Kidney glomerular epithelial cell (primary cell): ENCODE measurements around the gene FBXO45.
"Not testable (repeated sequence)": the region's sequence is repeated elsewhere in the genome, so short reads cannot be mapped to it uniquely, and the experiment has no call there.

Experiments used
- DNase-seq: peaks from one replicate; lab custom pipeline; 2025; lab: John Stamatoyannopoulos, UW

Gene FBXO45, protein sequence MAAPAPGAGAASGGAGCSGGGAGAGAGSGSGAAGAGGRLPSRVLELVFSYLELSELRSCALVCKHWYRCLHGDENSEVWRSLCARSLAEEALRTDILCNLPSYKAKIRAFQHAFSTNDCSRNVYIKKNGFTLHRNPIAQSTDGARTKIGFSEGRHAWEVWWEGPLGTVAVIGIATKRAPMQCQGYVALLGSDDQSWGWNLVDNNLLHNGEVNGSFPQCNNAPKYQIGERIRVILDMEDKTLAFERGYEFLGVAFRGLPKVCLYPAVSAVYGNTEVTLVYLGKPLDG

DNA sequence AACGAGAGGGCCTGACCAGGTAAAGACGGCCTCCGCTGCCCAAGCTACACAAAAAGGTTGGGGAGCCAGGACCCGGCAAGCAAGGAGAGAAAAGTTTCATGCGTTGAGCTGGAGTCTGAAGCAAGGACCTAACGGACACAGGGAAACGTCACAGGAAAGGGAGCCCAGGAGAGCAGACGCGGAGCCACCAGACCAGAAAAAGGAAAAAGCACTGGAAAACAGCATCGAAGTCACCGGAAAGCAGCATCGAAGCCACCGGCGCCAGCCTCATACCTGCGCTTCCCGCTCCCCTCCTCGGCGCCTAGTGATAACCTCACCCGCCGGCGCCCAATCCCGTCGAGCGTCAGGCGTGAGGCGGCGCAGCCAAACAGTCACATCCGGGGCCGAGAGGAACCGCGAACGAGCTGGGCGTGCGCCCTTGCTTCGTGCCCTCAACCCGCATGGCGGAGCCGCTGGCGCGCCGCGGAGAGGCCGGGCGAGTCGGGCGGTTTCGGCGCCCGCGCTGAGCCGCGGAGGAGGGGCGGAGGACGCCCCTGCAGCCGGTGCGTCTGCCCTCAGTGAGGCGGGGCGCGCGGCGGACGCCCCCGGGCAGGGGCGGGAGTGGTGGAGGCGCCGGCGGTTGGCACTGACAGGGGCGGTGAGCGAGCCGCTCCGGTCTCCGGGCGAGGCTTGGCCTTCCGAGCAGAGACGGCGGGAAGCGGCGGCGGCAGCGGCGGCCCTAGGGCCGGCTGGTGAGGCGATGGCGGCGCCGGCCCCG lies at the start of gene FBXO45, which contains the start of gene WDR53:
Gene FBXO45, plus strand, starts transcription at position 415 of the 757 bp plus-strand sequence. Its CDS starts 325 bp downstream, at position 740.
Gene WDR53, minus strand, starts transcription at position 309 of the 757 bp plus-strand sequence. CDS start 7,079 bp downstream, outside the sequence.
- DNase-seq = peak; percentile 90

DNA sequence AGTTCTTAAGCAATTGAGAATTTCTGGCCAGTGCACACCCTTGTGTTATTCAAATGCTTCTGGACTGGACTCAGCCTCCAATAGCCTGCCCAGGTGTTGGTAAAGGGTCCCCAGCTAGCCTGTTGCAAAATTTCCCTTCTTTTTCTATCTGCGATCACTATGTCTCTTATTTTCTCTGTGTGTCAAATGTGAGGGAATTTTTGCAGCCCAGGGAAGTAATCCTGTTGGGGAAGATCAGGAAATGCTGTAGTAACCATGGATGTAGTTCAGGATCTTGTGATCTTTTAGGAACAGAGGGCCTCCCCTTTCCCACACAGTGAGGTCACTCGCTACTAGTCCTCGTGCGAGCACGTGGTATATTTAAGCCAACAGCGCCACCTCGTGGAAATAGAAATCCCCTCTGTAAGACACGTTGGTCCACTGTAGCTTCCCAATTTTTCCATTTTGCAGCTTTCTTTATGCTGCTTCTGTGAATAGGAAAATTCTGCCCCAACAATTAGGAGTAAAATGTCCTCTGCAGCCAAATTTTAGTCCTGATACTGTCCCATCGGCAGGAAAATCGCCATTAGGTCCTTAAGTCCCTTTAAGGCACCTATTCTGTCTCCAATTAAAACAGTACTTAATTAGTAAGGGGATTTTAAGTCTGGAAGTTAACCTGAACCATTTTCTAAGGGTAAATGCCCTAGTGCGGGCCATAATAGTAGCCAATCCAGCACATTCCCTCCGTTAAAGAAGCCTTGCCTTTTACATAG lies 49.3 kb upstream of the FBXO45 start:
- DNase-seq = no peak

DNA sequence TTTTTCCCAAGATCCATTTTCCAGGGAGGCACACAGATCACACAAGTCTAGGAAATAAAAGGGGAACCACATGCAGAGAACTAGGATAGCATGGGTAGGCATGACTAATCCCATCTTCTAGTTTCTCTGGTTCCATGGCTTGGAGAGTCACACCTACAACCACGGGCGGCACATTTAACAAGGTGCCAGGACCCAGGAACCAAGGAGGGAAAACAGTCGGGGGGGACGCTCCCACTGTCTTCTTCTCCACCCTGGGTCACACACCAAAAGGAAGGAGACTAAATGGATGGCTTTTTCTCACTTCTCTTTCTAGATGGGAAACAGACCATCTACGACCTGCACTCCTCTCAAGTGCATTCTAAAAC lies 48.8 kb upstream of the FBXO45 start:
- no peak for DNase-seq

DNA sequence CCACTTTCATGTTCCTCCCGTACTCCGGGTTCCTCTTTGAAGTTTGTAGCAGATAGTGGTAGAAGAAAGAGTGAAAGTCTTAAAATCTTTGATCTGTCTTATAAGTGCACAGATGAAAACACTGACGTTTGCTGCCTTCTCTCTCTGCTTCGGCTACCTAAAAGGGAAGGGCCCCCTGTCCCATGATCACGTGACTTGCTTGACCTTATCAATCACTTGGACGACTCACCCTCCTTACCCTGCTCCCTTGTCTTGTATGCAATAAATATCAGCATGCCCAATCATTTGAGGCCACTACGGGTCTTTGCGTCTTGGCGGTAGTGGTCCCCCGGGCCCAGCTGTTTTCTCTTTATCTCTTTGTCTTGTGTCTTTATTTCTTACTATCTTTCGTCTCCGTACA lies 47.2 kb upstream of the FBXO45 start:
- DNase-seq = not testable (repeated sequence)

DNA sequence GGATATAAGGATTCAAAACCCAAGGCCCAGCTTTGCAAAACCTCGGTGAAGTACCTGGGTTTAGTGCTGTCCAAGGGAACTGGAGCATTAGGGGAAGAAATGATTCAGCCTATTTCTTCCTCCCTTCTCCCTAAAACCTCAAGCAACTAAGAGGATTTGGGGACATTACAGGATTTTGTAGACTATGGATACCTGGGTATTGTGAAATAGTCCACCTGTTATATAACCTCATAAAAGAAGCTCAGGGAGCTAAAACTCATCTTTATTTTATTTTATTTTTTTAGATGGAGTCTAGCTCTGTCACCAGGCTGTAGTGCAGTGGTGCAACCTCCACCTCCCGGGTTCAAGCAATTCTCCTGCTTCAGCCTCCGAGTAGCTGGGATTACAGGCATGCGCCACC lies 44.6 kb upstream of the FBXO45 start:
- DNase-seq = no peak

DNA sequence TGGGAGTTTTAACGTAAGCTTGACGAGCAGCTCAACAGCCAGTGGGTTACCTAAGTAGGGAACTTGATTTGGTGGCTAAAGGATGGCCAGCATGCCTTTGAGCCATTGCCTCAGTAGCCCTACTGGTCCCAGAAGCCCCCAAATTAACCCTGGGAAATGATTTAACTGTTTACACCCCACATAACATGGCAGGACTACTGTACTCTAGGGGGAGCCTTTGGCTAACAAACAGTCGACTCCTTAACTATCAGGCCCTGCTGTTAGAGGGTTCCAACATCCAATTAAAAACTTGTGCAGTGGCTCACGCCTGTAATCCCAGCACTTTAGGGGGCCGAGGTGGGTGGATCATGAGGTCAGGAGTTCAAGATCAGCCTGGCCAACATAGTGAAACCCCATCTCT lies 43.9 kb upstream of the FBXO45 start:
- no peak for DNase-seq

DNA sequence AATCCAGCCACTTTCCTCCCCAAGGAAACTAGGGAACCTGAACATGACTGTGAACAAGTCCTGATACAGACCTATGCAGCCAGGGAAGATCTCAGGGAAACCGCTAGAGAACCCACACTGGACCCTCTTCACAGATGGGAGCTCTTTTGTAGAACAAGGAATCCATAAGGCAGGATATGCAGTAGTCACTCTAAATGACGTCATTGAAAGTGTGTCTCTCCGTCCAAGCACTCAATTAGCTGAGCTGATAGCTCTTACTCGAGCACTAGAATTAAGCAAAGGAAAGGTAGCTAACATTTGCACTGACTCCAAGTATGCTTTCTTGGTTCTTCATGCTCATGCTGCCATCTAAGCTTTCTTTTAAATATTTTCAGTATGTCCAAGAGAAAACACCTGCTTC lies 43.3 kb upstream of the FBXO45 start:
- DNase-seq = no peak

DNA sequence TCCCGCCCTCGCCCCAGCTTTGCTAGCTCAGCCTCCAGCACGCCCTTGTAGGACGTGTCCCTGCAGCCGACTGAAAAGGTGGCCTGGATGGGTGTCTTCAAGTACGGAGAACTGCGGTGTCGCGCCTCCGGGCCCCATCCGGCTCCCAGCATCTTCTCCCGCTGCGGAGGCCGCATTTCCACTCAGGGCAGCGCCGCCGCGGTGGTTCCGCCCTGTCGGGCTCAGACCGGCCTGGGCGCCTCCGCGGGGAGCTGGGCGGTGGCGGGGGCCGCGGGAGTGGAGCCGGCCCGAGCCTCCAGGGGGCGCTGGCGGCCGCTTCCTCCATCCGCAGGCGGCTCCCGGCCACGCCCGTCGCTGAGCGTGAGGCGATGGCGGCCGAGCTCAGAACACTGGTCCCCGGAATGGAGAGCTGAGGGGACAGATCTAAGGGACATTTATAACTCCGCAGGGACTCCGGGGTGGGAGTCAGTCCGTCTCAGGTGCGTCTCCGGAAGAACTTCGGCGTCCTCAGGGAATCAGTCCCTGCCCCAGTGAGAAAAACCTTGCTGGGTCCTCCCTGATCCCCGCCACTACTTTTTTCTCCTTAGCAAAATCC lies 39.7 kb upstream of the FBXO45 start:
- peak; percentile 57 for DNase-seq

DNA sequence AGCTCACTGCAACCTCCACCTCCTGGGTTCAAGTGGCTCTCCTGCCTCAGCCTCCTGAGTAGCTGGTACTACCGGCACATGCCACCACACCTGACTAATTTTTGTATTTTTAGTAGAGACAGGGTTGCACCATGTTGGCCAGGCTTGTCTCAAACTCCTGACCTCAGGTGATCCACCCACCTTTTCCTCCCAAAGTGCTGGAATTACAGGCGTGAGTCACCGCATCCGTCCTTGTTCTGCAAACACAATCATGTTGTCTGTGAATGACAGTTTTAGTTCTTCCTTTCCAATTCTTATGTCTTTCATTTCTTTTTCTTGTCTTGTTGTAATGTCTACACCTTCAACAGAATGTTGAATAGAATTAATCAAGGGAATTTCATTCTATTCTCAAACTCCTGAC lies 37.0 kb upstream of the FBXO45 start:
- DNase-seq = no peak

DNA sequence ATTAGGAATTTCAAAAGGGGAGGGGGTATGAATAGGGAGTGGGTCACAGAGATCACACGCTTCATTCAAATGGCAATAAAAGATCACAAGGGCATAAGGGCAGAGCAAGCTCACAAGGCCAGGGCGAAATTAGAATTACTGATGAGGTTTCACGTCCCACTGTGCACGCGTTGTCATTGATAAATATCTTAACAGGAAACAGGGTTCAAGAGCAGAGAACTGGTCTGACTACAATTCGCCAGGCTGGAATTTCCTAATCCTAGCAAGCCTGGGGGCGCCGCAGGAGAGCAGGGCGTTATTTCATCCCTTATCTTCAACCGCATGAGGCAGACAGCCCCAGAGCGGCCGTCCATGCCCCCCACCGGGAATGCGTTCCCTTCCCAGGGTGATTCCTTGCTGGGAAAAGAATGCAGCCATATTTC lies 35.2 kb upstream of the FBXO45 start:
- DNase-seq = no peak

DNA sequence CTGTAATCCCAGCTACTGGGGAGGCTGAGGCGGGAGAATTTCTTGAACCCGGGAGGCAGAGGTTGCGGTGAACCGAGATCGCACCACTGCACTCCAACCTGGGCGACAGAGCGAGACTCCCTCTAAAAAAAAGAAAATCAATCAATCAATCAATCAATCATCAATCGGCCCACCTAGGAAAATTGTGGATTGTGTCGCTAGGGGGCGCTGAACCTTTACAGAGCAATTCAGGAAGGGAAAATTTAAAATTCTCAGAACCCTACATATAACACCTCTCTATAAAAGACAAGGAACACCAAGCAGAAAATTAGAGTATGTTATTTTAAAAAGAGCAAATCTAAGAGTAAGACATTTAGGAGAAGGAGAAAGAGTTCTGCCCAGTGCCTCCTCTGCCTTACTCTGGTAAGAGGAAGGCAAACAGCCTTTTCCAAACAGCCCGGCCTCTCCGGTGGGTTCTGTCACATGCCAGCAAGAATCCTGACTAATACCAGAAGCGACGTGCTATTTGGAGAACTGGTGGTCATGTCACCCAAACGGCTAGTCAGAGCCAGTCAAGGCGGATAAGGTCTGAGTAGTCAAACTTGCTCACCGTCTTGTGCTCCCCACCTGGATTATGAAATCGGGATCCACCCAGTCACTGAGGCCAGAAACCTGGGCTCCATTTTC lies 31.0 kb upstream of the FBXO45 start:
- DNase-seq = no peak

DNA sequence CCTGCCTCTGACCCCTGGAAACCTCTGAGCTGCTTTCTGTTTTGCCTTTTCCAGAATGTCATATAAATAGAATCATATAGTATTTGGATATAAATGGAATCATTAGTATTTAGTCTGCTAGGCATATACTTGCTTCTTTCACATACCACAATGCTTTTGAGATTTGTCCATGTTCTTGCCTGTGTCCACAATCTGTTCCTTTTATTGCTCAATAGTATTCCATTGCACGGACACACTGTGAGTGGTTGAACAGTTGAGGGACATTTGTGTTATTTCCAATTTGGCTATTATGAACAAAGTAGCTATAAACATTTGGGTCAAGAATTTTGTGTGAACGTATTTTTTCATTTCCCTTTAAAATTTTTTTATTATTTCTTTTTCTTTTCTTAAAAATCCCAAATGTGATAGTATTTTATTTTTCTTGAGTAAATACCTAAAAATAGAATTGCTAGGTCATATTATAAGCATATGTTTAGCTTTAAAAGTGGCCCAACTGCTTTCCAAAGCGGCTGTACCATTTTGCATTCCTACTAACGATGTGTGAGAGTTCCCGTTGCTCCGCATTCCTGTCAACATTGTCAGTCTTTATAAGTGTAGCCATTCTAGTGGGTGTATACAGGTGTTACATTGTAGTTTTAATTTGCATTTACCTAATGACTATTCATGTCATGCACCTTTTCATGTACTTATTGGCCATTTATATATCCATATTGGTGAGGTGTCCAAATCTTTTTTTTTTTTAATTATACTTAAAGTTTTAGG lies 26.6 kb upstream of the FBXO45 start:
- no peak for DNase-seq

DNA sequence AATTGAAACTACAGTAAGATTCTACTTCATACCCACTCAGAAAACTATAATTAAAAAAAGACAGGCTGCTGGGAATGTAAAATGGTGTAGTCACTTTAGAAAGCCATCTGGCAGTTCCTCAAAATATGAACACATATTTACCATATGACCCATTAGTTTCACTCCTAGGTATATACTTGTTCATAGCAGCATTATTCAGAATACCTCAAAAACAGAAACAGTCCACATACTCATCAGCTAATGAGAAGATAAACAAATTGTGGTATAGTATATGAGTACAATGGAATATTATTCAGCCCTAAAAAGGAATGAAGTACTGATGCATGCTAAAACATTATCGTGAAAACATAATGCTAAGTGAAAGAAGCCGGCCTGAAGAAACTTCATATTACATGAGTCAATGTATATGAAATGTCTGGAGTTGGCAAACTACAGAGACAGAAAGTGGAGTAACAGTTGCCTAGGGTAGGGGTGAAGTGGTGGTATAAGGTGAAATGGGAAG lies 23.9 kb upstream of the FBXO45 start:
- no peak for DNase-seq

DNA sequence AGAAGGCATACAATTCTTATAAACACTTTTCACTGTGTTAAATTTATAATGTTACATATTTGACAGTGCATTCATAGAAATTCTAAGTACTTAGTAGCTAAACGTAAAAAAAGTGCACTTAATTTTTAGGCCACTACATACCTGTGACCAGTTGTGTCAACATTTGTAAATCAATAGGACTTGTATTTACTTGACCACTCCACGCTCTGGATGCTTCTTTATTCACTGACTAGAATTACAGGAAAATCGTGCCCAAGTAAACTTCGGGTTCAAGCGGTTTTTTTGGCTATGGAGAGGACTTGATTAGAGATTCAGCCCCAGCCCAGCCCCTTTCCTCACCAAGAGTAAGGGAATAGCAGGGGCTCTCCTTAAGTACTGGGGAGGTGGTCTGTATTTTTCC lies 21.9 kb upstream of the FBXO45 start:
- no peak for DNase-seq

DNA sequence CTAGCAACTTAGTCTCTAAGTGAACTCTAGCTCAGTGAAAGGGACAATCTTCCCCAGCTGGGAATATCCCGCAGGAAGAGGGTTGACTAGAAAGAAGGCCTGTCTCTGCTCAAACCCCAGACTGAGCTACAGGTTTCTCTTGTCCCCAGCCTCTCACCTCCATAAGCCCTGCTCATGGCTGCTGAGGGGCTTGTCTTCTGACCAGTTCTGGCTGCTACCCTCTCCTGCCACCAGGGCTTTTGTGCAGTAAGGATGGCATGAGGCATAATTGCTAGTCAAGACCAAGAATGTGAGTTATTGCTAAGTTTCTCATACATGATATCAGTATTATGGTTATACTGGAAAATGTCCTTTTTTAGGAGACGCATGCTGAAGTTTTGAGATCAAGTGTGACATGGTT lies 21.4 kb upstream of the FBXO45 start:
- no peak for DNase-seq

DNA sequence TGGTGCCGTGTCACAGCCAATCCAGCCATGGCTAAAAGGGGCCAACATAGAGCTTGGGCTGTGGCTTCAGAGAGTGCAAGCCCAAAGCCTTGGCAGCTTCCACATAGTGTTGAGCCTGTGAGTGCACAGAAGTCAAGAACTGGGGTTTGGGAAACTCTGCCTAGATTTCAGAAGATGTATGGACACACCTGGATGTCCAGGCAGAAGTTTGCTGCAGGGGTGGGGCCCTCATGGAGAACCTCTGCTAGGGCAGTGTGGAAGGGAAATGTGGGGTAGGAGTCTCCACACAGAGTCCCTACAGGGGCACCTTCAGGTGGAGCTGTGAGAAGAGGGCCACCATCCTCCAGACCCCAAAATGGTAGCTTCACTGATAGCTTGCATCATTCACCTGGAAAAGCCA lies 19.1 kb upstream of the FBXO45 start:
- DNase-seq = not testable (repeated sequence)

DNA sequence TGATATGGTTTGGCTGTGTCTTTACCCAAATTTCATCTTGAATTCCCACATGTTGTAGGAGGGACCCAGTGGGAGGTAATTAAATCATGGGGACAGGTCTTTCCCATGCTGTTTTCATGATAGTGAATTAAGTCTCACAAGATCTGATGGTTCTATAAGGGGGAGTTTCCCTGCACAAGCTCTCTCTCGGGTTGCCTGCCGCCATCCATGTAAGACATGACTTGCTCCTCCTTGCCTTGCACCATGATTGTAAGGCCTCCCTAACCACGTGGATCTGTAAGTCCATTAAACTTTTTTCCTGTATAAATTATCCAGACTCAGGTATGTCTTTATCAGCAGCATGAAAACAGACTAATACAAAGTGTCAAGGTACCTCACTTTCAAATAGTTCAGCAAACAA lies 18.3 kb upstream of the FBXO45 start:
- not testable (repeated sequence) for DNase-seq

DNA sequence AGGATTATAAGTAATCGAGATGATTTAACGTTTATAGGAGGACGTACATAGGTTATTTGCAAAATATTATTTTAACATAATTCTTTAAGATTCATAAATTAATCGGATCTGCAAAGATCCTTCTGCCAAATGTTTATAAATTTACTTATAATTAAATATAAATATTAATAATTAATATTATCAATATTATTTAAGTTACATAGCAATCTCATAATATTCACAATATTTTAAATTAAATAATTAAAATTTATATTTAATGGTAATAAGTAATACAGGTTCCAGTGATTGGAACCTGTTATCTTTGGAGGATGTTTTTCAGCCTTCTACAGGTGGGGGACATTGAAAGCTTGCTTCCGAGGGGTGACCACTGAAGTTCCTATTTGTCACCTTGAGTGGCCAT lies 16.2 kb upstream of the FBXO45 start:
- DNase-seq = no peak

DNA sequence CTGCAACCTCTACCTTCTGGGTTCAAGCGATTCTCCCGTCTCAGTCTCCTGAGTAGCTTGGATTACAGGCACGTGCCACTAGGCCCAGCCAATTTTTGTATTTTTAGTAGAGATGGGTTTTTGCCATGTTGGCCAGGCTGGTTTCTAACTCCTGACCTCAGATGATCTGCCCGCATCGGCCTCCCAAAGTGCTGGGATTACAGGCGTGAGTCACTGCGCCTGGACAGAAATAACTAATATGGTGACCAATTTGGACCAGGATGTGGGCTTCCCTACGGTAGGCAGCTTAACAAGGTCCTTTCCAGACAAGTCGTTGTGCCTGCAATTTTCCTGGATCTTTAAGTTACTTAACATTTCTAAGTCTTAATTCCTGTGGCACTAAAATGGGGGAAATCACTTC lies 14.9 kb upstream of the FBXO45 start:
- no peak for DNase-seq

DNA sequence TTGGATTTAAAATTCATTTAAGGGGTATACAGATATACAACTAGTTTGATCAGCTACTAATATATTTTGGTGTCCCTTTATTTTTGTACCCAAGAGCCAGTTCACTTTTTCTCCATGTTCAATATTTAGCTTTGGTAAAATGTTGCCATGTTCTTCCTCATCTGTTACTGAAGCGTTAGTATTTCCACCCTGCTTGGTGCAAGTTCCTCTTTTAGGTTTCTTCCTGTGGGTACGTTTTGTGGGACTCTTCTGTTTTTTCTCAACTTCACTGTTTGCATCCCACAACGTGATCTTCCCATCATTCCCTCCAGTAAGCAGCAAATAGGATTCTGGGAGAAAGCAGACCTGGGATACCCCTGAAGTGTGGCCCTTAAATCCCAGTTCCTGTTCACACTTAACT lies 14.3 kb upstream of the FBXO45 start:
- DNase-seq = no peak

DNA sequence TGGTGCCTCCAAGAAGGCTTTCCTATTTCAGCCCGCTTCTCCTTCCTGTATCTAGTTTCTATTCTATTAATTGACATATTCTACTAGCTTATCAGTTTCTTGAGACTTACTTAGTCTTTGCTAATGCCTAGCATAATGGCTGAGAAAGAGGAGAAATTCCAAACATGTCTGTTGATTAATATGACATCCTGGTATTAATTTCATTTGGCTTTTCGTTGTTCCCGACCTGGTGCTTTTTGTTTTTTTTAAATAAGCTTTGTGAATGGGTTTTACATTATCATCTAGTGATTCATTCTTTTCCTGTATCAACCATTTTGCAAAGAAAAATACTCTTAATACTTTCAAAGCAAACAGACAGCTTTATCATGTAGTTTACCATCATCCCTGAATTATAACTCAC lies 13.2 kb upstream of the FBXO45 start:
- DNase-seq = no peak
